K562 treated with DMSO at 1 percent for 48 hours (cell line): ENCODE measurements around the gene NANOGP8. TPM values are rescaled to one million over a fixed set of nuclear protein-coding genes. Genes with fewer than 3 reads are reported as not detected.

Source experiments
- total RNA-seq: library from RNA; unstranded; fragments of 300-600 nt; gene quantifications from 2 replicates; pipeline ENCODE4 v1.2.3, GENCODE V29; 2022; ENCODE audit warnings: low replicate concordance; ENCODE audit errors: extremely low read depth

NANOGP8 gene
- not detected in 2 replicates for total RNA-seq

GRCh38 chr15:35085176-35085919 is at the start of gene NANOGP8:
Gene NANOGP8, minus strand, starts transcription at chr15:35085295. Its CDS starts 185 bp downstream, at chr15:35085110.

Other genes with a start within 250 kb of the NANOGP8 start
- gene AQR, start 115.6 kb downstream of the NANOGP8 start, total RNA-seq, result not detected in 2 replicates
- gene ZNF770, start 97.0 kb downstream of the NANOGP8 start, total RNA-seq, result not detected in 2 replicates